ENCODE data around the gene TSPAN1. TPM values are rescaled to one million over a fixed set of nuclear protein-coding genes. Genes with fewer than 3 reads are reported as not detected.

The TSPAN1 gene
- total and polyA plus RNA-seq, 2 donors: 1.4 to 6.9 TPM

GRCh38 chr1:46171871-46172270 is 3.0 kb upstream of the TSPAN1 start:
- Histone ChIP-seq H3K9me3 (ENCODE audit: control insufficient read depth in 2 of 2, insufficient read depth in 1 of 2, low read length in 1 of 2) (no peaks in the 10 kb centered on the region), H3K27me3 (ENCODE audit: control insufficient read depth in 2 of 2, insufficient read depth in 1 of 2, low read length in 1 of 2) (peaks cover 0 to 6% of the 10 kb centered on the region in 2 donors), H3K27ac (ENCODE audit: low read depth in 1 of 2, low read length in 1 of 2) (no peak overlapping the region), H3K36me3 (ENCODE audit: control insufficient read depth in 2 of 2, insufficient read depth in 2 of 2, low read length in 1 of 2) (no peaks in the 10 kb centered on the region), H3K4me3 (ENCODE audit: low read length in 2 of 2) (no peak overlapping the region), H3K4me1 (ENCODE audit: control insufficient read depth in 2 of 2, insufficient read depth in 2 of 2, low read length in 2 of 2) (peaks cover 4 to 29% of the 10 kb centered on the region in 2 donors)
- DNase-seq (ENCODE audit: low read depth in 6 of 9, low spot score in 9 of 9): no peak
- 80% methylated on average over 6 of the region's 6 CpGs for WGBS

GRCh38 chr1:46172321-46172720 is 2.6 kb upstream of the TSPAN1 start:
- Histone ChIP-seq H3K4me3 (ENCODE audit: low read length in 2 of 2) (no peak overlapping the region), H3K27ac (ENCODE audit: low read depth in 1 of 2, low read length in 1 of 2) (no peak overlapping the region), H3K27me3 (ENCODE audit: control insufficient read depth in 2 of 2, insufficient read depth in 1 of 2, low read length in 1 of 2) (peaks cover 0 to 6% of the 10 kb centered on the region in 2 donors), H3K4me1 (ENCODE audit: control insufficient read depth in 2 of 2, insufficient read depth in 2 of 2, low read length in 2 of 2) (peaks cover 1 to 26% of the 10 kb centered on the region in 2 donors), H3K36me3 (ENCODE audit: control insufficient read depth in 2 of 2, insufficient read depth in 2 of 2, low read length in 1 of 2) (no peaks in the 10 kb centered on the region), H3K9me3 (ENCODE audit: control insufficient read depth in 2 of 2, insufficient read depth in 1 of 2, low read length in 1 of 2) (no peaks in the 10 kb centered on the region)
- DNase-seq (ENCODE audit: low read depth in 6 of 9, low spot score in 9 of 9): no peak
- 97% methylated on average over 4 of the region's 4 CpGs for WGBS

GRCh38 chr1:46173361-46173856 is 1.5 kb upstream of the TSPAN1 start:
- peaks cover 0 to 22% of the 10 kb centered on the region in 2 donors for H3K4me1 ChIP-seq (ENCODE audit: control insufficient read depth in 2 of 2, insufficient read depth in 2 of 2, low read length in 2 of 2)
- no peak for DNase-seq (ENCODE audit: low read depth in 6 of 9, low spot score in 9 of 9)
- no peaks in the 10 kb centered on the region for H3K9me3 ChIP-seq (ENCODE audit: control insufficient read depth in 2 of 2, insufficient read depth in 1 of 2, low read length in 1 of 2)
- 65% methylated on average over 4 of the region's 4 CpGs for WGBS
- no peak overlapping the region for H3K27ac ChIP-seq (ENCODE audit: low read depth in 1 of 2, low read length in 1 of 2)
- no peaks in the 10 kb centered on the region for H3K36me3 ChIP-seq (ENCODE audit: control insufficient read depth in 2 of 2, insufficient read depth in 2 of 2, low read length in 1 of 2)
- no peak overlapping the region for H3K4me3 ChIP-seq (ENCODE audit: low read length in 2 of 2)
- peaks cover 0 to 4% of the 10 kb centered on the region in 2 donors for H3K27me3 ChIP-seq (ENCODE audit: control insufficient read depth in 2 of 2, insufficient read depth in 1 of 2, low read length in 1 of 2)

- 92% methylated on average over 3 of the region's 3 CpGs for WGBS
- H3K4me3 ChIP-seq (ENCODE audit: low read length in 2 of 2): no peak overlapping the region
- H3K4me1 ChIP-seq (ENCODE audit: control insufficient read depth in 2 of 2, insufficient read depth in 2 of 2, low read length in 2 of 2): peaks cover 0 to 31% of the 10 kb centered on the region in 2 donors
- peak overlapping the region in 1 of 2 donors; percentile 9 for H3K27ac ChIP-seq (ENCODE audit: low read depth in 1 of 2, low read length in 1 of 2)
- no peak for DNase-seq (ENCODE audit: low read depth in 6 of 9, low spot score in 9 of 9)
- H3K9me3 ChIP-seq (ENCODE audit: control insufficient read depth in 2 of 2, insufficient read depth in 1 of 2, low read length in 1 of 2): no peaks in the 10 kb centered on the region
- no peaks in the 10 kb centered on the region for H3K36me3 ChIP-seq (ENCODE audit: control insufficient read depth in 2 of 2, insufficient read depth in 2 of 2, low read length in 1 of 2)
- H3K27me3 ChIP-seq (ENCODE audit: control insufficient read depth in 2 of 2, insufficient read depth in 1 of 2, low read length in 1 of 2): no peaks in the 10 kb centered on the region
Observed at GRCh38 chr1:46175243-46175642, 356 bp downstream of the TSPAN1 start.

GRCh38 chr1:46176211-46176865 is 1.5 kb downstream of the TSPAN1 start, which contains the start of gene P3R3URF:
P3R3URF (minus strand) TSS chr1:46176488; CDS start chr1:46176471, 17 bp downstream.
- Histone ChIP-seq H3K36me3 (ENCODE audit: control insufficient read depth in 2 of 2, insufficient read depth in 2 of 2, low read length in 1 of 2) (no peaks in the 10 kb centered on the region), H3K9me3 (ENCODE audit: control insufficient read depth in 2 of 2, insufficient read depth in 1 of 2, low read length in 1 of 2) (no peaks in the 10 kb centered on the region), H3K27me3 (ENCODE audit: control insufficient read depth in 2 of 2, insufficient read depth in 1 of 2, low read length in 1 of 2) (no peaks in the 10 kb centered on the region), H3K27ac (ENCODE audit: low read depth in 1 of 2, low read length in 1 of 2) (no peak within 1 kb of the TSS), H3K4me1 (ENCODE audit: control insufficient read depth in 2 of 2, insufficient read depth in 2 of 2, low read length in 2 of 2) (peaks cover under 1 to 37% of the 10 kb centered on the region in 2 donors), H3K4me3 (ENCODE audit: low read length in 2 of 2) (no peak within 1 kb of the TSS)
- DNase-seq (ENCODE audit: low read depth in 6 of 9, low spot score in 9 of 9): no peak
- WGBS: 95% methylated on average over 13 of the region's 13 CpGs

- DNase-seq (ENCODE audit: low read depth in 6 of 9, low spot score in 9 of 9): peak in 7 of 9 donors; percentile 66 to 86 (median 80)
- no peaks in the 10 kb centered on the region for H3K9me3 ChIP-seq (ENCODE audit: control insufficient read depth in 2 of 2, insufficient read depth in 1 of 2, low read length in 1 of 2)
- H3K27me3 ChIP-seq (ENCODE audit: control insufficient read depth in 2 of 2, insufficient read depth in 1 of 2, low read length in 1 of 2): no peaks in the 10 kb centered on the region
- no peak overlapping the region for H3K27ac ChIP-seq (ENCODE audit: low read depth in 1 of 2, low read length in 1 of 2)
- no peaks in the 10 kb centered on the region for H3K36me3 ChIP-seq (ENCODE audit: control insufficient read depth in 2 of 2, insufficient read depth in 2 of 2, low read length in 1 of 2)
- WGBS: 17% methylated on average over 10 of the region's 10 CpGs
- H3K4me1 ChIP-seq (ENCODE audit: control insufficient read depth in 2 of 2, insufficient read depth in 2 of 2, low read length in 2 of 2): peaks cover 16 to 51% of the 10 kb centered on the region in 2 donors
- no peak overlapping the region for H3K4me3 ChIP-seq (ENCODE audit: low read length in 2 of 2)
Observed at GRCh38 chr1:46179138-46180081, 4.5 kb downstream of the TSPAN1 start.

GRCh38 chr1:46180082-46180616 is 5.3 kb downstream of the TSPAN1 start:
- Histone ChIP-seq H3K27me3 (ENCODE audit: control insufficient read depth in 2 of 2, insufficient read depth in 1 of 2, low read length in 1 of 2) (no peaks in the 10 kb centered on the region), H3K36me3 (ENCODE audit: control insufficient read depth in 2 of 2, insufficient read depth in 2 of 2, low read length in 1 of 2) (no peaks in the 10 kb centered on the region), H3K9me3 (ENCODE audit: control insufficient read depth in 2 of 2, insufficient read depth in 1 of 2, low read length in 1 of 2) (no peaks in the 10 kb centered on the region), H3K4me1 (ENCODE audit: control insufficient read depth in 2 of 2, insufficient read depth in 2 of 2, low read length in 2 of 2) (peaks cover 22 to 55% of the 10 kb centered on the region in 2 donors), H3K4me3 (ENCODE audit: low read length in 2 of 2) (no peak overlapping the region), H3K27ac (ENCODE audit: low read depth in 1 of 2, low read length in 1 of 2) (no peak overlapping the region)
- no peak for DNase-seq (ENCODE audit: low read depth in 6 of 9, low spot score in 9 of 9)
- WGBS: 74% methylated on average over 12 of the region's 12 CpGs

- no peaks in the 10 kb centered on the region for H3K36me3 ChIP-seq (ENCODE audit: control insufficient read depth in 2 of 2, insufficient read depth in 2 of 2, low read length in 1 of 2)
- H3K4me3 ChIP-seq (ENCODE audit: low read length in 2 of 2): no peak overlapping the region
- H3K27ac ChIP-seq (ENCODE audit: low read depth in 1 of 2, low read length in 1 of 2): peak overlapping the region in 1 of 2 donors; percentile 41
- no peaks in the 10 kb centered on the region for H3K27me3 ChIP-seq (ENCODE audit: control insufficient read depth in 2 of 2, insufficient read depth in 1 of 2, low read length in 1 of 2)
- WGBS: 79% methylated on average over 10 of the region's 10 CpGs
- DNase-seq (ENCODE audit: low read depth in 6 of 9, low spot score in 9 of 9): peak in 1 of 9 donors; percentile 45
- no peaks in the 10 kb centered on the region for H3K9me3 ChIP-seq (ENCODE audit: control insufficient read depth in 2 of 2, insufficient read depth in 1 of 2, low read length in 1 of 2)
- peaks cover 25 to 61% of the 10 kb centered on the region in 2 donors for H3K4me1 ChIP-seq (ENCODE audit: control insufficient read depth in 2 of 2, insufficient read depth in 2 of 2, low read length in 2 of 2)
Observed at GRCh38 chr1:46181343-46182260, 6.7 kb downstream of the TSPAN1 start.

Data from thymus (tissue), 11 donors.